RWPE1 (cell line): Measurements from ENCODE around the gene DAPK2.

Source experiments
- CTCF ChIA-PET: fragments of 350-600 bp; sonication (Branson Sonifier 250); formaldehyde crosslinking; extraction: SDS; loops from one replicate; lab custom pipeline; 2021; lab: Yijun Ruan, JAX
- POLR2A ChIA-PET: fragments of 400-600 bp; formaldehyde crosslinking; extraction: SDS; loops from one replicate; lab custom pipeline; 2020; ENCODE audit warnings: antibody characterized with exemption; ENCODE audit not compliant: low non-redundant PET; lab: Yijun Ruan, JAX
- DNase-seq: peaks from one replicate; pipeline ENCODE4 v3.0.0; 2012; ENCODE audit warnings: low spot score
- H3K27ac ChIP-seq: fragments of 450-650 bp; 2 replicates; pipeline ENCODE4 v1.5.1; 2017
- TF ChIP-seq, protein P1 (sequence below): fragments of 450-650 bp; conservative IDR thresholded peaks from 2 replicates; pipeline ENCODE4 v1.5.1; 2017; ENCODE audit warnings: low read depth, mild to moderate bottlenecking

Gene DAPK2

DNA sequence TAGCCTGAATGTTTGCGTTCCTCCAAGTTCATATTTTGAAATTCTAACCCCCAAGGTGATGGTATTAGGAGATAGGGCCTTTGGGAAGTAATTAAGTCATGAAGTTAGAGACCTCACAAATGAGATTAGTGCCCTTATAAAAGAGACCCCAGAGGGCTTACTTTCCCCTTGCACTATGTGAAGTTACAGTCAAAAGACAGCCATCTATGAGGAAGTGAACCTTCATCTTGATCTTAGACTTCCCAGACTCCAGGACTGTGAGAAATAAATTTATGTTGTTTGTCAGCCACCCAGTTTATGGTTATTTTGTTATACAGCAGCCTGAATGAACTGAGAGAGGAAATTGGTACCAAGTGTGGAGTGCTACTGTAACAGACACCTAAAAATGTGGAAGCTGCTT is 74.4 kb downstream of the DAPK2 start:
- DNase-seq, result no peak
- ChIA-PET CTCF (interaction anchor here (1.5 kb wide), 1 partner anchor 27 kb away, joined by 3 read pairs; no protein-coding TSS in a partner anchor), POLR2A (no interaction called here)
- TF ChIP-seq, protein P1, sequence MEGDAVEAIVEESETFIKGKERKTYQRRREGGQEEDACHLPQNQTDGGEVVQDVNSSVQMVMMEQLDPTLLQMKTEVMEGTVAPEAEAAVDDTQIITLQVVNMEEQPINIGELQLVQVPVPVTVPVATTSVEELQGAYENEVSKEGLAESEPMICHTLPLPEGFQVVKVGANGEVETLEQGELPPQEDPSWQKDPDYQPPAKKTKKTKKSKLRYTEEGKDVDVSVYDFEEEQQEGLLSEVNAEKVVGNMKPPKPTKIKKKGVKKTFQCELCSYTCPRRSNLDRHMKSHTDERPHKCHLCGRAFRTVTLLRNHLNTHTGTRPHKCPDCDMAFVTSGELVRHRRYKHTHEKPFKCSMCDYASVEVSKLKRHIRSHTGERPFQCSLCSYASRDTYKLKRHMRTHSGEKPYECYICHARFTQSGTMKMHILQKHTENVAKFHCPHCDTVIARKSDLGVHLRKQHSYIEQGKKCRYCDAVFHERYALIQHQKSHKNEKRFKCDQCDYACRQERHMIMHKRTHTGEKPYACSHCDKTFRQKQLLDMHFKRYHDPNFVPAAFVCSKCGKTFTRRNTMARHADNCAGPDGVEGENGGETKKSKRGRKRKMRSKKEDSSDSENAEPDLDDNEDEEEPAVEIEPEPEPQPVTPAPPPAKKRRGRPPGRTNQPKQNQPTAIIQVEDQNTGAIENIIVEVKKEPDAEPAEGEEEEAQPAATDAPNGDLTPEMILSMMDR, result no peak
- H3K27ac ChIP-seq, result no peak overlapping the region

DNA sequence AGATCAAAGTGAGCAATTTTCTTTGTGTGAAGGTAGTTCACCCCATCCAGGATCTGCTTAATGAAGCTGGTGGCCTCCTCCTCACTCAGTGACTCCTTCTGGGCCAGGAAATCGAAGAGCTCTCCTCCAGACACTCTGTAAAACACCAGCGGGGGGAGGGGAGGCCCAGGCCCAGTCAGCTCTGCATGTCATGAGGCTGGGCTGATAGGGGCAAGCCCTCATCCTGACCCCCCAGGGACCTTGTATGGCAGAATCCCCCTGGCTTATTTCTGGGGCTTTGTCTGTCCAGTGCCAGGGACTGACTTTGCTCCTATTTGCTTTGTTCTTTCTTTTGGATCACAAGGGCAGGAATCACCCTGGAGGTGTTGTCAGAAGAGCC is 74.9 kb downstream of the DAPK2 start:
- ChIA-PET POLR2A (no interaction called here), CTCF (no interaction called here)
- DNase-seq, result no peak
- TF ChIP-seq, protein P1, result no peak
- no peak overlapping the region for H3K27ac ChIP-seq

DNA sequence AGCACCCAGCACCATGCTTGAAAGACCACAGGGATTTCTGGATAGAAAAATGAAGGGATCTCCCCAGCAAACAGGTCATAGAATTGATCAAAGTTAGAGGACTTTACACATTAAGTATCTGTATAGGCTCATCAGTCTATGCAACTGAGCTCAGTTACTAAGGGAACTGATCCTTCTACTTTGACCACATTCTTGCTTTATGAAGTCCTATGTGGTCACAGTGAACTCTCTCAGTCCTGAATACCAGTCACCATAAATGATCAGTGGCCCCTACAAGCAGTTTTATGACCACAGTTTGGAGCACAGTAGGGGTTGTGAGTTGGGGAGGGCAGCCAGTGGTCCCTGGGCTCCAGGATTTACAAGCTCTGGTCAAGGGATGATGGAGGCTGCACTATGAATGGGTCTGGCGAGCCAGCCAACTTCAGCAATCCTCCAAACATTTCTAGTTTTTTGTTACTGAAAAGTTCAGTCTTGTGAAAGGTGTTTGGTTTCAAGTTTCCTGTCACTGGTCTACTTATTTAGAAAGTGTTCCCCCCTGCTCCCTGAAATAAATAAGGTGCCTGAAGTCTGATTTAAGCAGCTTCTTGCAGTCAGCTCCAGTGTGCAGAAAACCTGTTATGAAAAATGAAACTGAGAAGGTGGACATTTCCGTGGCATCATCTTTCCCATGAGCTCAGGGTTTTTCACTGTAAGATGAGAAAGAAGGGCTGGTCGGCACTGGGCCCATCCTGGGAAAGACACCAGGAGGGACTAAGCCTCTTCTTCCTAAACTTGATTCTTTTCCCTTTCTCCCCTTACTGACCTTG is 75.5 kb downstream of the DAPK2 start:
- POLR2A ChIA-PET, result no interaction called here
- DNase-seq, result no peak
- TF ChIP-seq, protein P1, result no peak
- CTCF ChIA-PET, result interaction anchor here (0.9 to 1.9 kb wide), 3 partner anchors 26 to 97 kb away, joined by 3 to 7 read pairs (median 4); partner anchors contain the start of gene DAPK2
- no peak overlapping the region for H3K27ac ChIP-seq

DNA sequence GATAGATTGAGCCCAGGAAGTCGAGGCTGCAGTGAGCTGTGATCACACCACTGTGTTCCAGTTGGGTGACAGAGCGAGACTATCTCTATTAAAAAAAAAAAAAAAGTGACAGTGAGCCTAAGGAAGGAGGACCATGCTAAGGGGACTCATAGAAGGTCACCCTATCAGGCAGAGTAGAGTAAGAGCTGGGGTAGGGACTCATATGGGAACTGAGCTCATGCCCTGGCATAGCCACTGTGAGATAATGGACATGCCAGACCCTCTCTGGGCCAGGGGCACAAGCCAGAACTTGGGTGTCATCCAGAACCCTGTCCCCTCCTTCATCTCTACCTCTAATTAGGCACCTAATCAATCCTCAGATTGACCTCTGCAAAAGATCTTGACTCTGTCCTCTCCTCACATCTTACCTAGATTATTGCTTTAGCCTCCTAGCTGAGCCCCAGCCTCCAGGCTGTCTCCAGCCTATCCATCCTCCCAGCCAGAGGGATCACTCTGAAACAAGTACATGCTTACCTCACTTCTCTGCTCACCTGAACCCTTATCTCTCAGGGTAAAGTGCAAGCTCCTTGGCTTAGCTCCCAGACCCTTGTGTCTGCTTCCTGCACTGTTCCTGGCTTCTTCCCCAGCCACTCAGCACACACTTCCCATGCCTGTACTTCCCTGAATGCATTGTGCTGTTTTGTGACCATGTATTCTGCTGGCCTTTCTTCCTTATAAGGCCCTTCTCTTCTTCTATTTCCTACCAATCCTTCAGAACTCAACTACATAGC is 76.4 kb downstream of the DAPK2 start:
- POLR2A ChIA-PET, result no interaction called here
- DNase-seq, result no peak
- no peak overlapping the region for H3K27ac ChIP-seq
- CTCF ChIA-PET, result interaction anchor here (0.9 to 1.9 kb wide), 3 partner anchors 25 to 98 kb away, joined by 3 to 7 read pairs (median 4); partner anchors contain the start of gene DAPK2
- TF ChIP-seq, protein P1, result no peak

DNA sequence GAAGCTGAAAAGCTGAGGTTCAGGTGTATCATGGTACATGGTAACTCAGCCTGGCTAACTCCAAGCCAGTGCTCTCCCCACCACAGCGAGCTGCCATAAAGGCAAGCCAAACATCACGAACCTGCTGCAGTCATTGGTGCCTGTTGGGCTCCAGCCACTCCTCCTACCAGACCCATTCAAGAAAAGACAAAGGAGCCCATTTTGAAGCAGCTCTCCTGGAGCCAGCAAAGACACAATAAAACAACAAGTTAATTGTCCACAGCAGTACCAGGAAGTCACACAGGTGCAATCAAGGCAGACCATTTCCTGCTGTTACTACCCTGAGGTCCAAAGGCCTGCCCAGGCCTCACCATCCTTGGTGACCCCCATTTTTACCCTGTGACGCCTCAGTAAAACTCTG is 77.6 kb downstream of the DAPK2 start:
- CTCF ChIA-PET, result no interaction called here
- POLR2A ChIA-PET, result no interaction called here

DNA sequence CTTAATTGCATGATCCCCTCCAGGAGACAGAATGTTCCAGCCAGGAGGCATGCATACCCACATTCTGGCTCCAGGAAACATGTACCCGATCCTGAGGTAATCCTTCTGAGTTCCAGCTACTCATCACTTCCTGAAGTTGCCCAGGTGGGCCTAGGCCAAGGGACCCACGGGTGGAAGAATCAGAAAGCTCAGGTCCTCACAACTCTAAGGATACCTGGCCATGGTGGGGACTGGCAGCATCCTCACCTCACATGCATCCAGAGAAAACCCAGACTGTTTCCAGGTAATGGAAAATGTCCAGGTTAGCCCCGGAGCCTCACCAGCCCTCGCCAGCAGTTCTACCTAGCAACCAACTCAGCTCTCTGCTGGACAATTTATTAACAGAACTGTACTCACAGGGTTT is 78.2 kb downstream of the DAPK2 start:
- POLR2A ChIA-PET, result no interaction called here
- CTCF ChIA-PET, result interaction anchor here (0.5 kb wide), 1 partner anchor 1108 kb away, joined by 3 read pairs; no protein-coding TSS in a partner anchor
- DNase-seq, result no peak
- TF ChIP-seq, protein P1, result no peak
- H3K27ac ChIP-seq, result no peak overlapping the region

More for the DNA sequence above, 77.6 kb downstream of the DAPK2 start:
- no peak for DNase-seq
- no peak overlapping the region for H3K27ac ChIP-seq
- TF ChIP-seq, protein P1, result no peak
